ENCODE results near the gene CDH23.

GRCh38 chr10:71421075-71421434, 24.3 kb downstream of the CDH23 start:
- TF ChIP-seq CTCF (IDR thresholded peaks at IDR 0.05) (no peak), KAT7 (CRISPR knock-in tag; IDR thresholded peaks at IDR 0.05; ENCODE audit: borderline replicate concordance) (no peak)

Data from WTC11 (cell line).